NCI-H1930 (cell line): ENCODE measurements around the gene KDM1A.

ENCODE experiments used
- DNase-seq, 2 experiments: peaks; one replicate each; lab custom pipeline; 2025; lab: John Stamatoyannopoulos, UW

KDM1A gene

DNA sequence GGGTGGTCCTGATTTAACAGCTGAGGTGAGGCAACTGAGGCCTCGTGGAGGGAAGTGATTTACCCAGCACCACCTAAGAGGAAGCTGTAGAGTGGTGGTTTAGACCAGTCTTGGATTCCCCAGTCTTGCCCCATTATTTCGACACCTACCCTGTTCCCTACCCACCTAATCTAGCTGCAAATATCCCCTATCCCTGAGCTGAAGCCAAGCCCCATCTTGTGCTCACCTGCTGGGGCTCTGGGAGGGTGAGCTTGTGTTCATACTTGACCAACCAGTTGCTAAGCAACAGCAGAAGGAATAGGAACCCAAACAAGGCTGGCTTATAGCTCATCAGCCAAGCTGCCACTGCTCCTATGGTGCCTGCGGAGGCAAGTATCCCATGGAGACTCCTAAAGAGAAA lies 5.6 kb upstream of the KDM1A start:
- no peak for DNase-seq

DNA sequence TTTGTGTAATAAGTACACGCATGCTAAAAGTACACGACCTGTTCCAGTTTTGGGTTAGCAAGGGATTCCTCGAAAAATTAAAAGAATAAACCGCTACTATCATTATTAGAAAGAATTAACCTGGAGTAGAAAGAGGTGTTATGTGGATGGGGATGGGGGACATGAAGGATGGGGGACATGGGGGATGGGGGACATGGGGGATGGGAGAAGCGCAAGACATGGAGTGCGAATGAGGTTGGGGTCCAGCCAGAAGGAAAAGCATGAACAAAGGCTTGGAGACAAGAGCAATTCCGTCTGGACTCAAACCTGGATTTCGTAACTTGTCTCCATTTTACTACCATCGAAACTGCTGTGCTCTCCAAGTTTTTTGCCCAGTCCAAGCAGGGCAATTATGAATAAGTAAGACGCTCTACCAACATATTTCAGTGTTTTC lies 591 bp upstream of the KDM1A start:
- DNase-seq = no peak

- DNase-seq = peak in 1 of 2 experiments; percentile 23
These were observed 776 bp downstream of the KDM1A start for GRCh38 chr1:23019863-23020625.

- no peak for DNase-seq
These were observed 1.6 kb downstream of the KDM1A start for GRCh38 chr1:23020706-23021405.

GRCh38 chr1:23021834-23022233 lies 2.6 kb downstream of the KDM1A start:
- no peak for DNase-seq

DNA sequence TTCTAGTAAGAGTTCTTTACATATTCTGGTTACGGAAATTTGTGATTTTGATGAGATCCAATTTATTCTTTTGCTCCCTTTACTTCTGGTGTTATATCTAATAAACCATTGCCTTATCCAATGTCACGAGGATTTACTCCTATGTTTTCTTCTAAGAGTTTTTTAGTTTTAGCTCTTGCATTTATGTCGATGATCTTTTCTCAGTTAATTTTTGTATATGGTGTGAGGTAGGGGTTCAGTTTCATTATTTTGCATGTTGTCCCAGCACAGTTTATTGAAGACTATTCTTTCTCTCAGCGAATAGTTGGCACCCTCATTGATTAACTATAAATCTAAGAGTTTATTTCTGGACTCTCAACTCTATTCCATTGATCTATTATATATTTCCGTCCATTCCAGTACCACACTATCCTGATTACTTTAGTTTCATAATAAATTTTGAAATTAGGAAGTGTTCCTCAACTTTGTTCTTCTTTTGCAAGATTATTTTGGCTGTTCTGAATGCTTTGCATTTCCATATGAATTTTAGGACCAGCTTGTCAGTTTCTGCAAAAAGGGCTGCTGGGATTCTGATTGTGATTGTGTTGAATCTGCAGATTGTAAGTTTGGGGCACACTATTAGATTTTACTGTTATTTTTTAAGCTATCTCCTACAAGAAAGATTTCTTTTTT lies 4.0 kb downstream of the KDM1A start:
- DNase-seq = no peak

GRCh38 chr1:23026568-23026967 lies 7.3 kb downstream of the KDM1A start:
- DNase-seq = no peak

DNA sequence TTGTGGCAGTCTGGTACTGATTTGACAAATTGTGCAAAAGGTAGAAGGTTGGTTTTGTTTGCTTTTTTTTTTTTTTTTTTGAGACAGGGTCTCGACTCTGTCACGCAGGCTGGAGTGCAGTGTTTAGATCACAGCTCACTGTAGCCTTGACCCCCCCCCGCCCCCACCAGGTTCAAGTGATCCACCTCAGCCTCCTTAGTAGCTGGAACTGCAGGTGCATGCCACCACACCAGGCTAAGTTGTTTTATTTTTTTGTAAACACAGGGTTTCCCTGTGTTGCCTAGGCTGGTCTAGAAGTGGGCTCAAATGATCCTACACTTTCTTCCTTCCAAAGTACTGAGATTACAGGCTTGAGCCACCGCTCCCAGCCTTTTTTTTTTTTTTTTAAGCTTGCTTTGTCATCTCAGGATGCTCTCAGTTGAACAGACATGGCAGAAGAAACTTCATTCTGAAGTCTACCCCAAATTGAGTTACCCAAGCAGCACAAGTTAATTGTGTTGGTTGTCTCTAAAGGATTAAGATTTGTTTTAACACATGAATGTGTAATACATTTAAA lies 8.2 kb downstream of the KDM1A start:
- no peak for DNase-seq

DNA sequence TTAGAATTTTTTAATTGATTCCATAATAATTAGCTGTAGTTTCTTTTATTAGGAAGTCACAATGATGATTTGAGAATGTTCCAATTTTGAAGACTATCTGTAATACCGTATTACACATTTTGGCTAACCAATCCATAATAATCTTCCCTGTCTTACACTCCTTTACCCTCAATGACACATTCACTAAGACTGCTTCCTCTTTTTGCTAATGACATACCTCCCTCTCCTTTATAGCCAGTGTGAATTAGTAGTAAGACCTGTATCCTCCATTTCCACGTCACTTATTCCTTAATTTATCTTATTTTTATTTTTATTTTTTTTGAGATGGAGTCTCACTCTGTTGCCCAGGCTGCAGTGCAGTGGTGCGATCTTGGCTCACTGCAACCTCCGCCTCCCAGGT lies 10.1 kb downstream of the KDM1A start:
- no peak for DNase-seq

GRCh38 chr1:23035823-23036452 lies 16.7 kb downstream of the KDM1A start:
- peak in 1 of 2 experiments; percentile 4 for DNase-seq

DNA sequence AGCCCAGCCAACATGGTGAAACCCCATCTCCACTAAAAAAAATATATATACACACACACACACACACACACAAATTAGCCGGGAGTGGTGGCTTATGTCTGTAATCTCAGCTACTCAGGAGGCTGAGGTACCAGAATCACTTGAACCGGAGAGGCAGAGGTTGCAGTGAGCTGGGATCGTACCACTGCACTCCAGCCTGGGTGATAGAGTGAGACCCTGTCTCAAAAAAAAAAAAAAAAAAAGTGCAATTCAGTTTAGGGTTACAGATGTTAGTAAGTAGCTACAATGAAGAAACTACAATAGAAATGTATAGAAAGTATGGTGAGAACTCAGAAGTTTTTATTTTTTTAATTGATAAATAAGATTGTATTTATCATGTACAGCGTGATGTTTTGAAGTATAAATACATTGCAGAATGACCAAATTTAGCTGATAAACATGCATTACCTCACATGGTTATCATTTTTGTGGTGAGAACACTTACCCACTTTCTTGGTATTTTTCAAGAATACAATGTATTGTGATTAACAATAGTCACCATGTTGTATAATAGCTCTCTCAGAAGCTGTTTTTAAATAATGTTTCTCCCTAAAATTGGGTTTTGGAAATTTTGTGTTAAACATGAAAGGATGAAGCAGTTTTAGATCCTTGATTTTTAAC lies 17.9 kb downstream of the KDM1A start:
- DNase-seq = no peak

- DNase-seq = no peak
These were observed 20.1 kb downstream of the KDM1A start for GRCh38 chr1:23039308-23039826.

DNA sequence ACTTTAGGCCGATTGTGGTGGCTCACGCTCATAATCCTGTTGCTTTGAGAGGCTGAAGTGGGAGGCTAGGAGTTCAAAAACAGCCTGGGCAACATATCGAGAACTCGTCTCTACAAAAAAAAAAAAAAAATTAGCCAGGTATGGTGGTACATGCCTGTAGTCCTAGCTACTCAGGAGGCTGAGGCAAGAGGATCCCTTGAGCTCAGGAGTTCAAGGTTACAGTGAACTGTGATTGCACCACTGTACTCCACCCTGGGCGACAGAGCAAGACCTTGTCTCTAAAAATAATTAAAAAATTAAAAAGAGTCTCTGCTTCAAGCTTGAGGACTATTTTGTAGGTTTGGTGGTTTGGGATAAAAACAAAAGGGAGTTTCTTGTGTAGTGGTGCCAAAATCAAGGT lies 21.2 kb downstream of the KDM1A start:
- no peak for DNase-seq

GRCh38 chr1:23044035-23044434 lies 24.8 kb downstream of the KDM1A start:
- DNase-seq = no peak

- no peak for DNase-seq
These were observed 30.9 kb downstream of the KDM1A start for GRCh38 chr1:23050201-23050600.

GRCh38 chr1:23051290-23051909 lies 32.1 kb downstream of the KDM1A start:
- DNase-seq = no peak

- no peak for DNase-seq
These were observed 38.0 kb downstream of the KDM1A start for GRCh38 chr1:23057301-23057700.

GRCh38 chr1:23062271-23062670 lies 43.0 kb downstream of the KDM1A start:
- no peak for DNase-seq

GRCh38 chr1:23065385-23065784 lies 46.1 kb downstream of the KDM1A start:
- DNase-seq = no peak

- DNase-seq = no peak
These were observed 46.8 kb downstream of the KDM1A start for GRCh38 chr1:23066075-23066474.

- no peak for DNase-seq
These were observed 49.9 kb downstream of the KDM1A start for GRCh38 chr1:23069149-23069548.
